ENCODE measurements around the gene ADAM12.

DNA sequence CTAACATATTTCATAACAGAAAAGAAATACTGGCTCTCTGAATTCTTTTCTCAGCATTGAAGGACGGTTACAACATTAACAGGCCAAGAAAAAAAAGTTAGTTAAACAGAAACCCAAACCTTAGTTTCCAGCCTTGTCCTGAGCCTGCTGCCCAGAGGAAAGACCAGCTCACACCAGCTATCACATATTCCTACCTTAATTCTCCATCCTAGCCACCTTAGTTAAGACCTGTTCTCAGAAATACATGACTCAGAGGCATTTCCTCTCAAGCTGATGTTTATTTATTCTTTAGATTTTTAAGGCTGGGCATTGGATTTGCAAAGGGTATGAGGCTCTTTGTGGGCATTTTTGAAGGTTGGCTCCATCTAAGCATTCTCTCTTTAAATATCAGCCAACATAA is 34.3 kb upstream of the ADAM12 start:
- TF ChIP-seq, protein P1, sequence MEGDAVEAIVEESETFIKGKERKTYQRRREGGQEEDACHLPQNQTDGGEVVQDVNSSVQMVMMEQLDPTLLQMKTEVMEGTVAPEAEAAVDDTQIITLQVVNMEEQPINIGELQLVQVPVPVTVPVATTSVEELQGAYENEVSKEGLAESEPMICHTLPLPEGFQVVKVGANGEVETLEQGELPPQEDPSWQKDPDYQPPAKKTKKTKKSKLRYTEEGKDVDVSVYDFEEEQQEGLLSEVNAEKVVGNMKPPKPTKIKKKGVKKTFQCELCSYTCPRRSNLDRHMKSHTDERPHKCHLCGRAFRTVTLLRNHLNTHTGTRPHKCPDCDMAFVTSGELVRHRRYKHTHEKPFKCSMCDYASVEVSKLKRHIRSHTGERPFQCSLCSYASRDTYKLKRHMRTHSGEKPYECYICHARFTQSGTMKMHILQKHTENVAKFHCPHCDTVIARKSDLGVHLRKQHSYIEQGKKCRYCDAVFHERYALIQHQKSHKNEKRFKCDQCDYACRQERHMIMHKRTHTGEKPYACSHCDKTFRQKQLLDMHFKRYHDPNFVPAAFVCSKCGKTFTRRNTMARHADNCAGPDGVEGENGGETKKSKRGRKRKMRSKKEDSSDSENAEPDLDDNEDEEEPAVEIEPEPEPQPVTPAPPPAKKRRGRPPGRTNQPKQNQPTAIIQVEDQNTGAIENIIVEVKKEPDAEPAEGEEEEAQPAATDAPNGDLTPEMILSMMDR (IDR thresholded peaks at IDR 0.05; ENCODE audit: extremely low read depth in 1 of 2, insufficient read depth in 1 of 2, low read depth in 1 of 2, low read length in 2 of 2): no peak
- TF ChIP-seq POLR2A (IDR thresholded peaks at IDR 0.05; ENCODE audit: low read depth, low read length) (no peak), GATA2 (IDR thresholded peaks at IDR 0.05; ENCODE audit: insufficient read depth, insufficient read length, low read depth, low read length) (no peak), POLR2AphosphoS5 (IDR thresholded peaks at IDR 0.05; ENCODE audit: insufficient read depth, low read depth, low read length) (no peak), EZH2 (IDR thresholded peaks at IDR 0.05; ENCODE audit: borderline replicate concordance, low read depth, low read length, severe bottlenecking) (no peak), JUN (IDR thresholded peaks at IDR 0.05; ENCODE audit: borderline replicate concordance, insufficient read depth, insufficient read length, low read depth) (no peak), FOS (IDR thresholded peaks at IDR 0.05; ENCODE audit: borderline replicate concordance, insufficient read depth, low read length) (no peak)
- TF ChIP-seq, protein P2, sequence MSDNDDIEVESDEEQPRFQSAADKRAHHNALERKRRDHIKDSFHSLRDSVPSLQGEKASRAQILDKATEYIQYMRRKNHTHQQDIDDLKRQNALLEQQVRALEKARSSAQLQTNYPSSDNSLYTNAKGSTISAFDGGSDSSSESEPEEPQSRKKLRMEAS (IDR thresholded peaks at IDR 0.05; ENCODE audit: insufficient read depth, insufficient read length): no peak
